ENCODE results near the gene PMVK.

The PMVK gene

GRCh38 chr1:154955718-154956543 is 19.4 kb upstream of the PMVK start, which contains the start of gene PBXIP1:
TSS of gene PBXIP1 (minus strand) at chr1:154956099. CDS start at chr1:154953721, 2,378 bp downstream.
- DNase-seq (ENCODE audit: low read depth in 2 of 2), result peak; percentile 93
- H3K4me3 ChIP-seq (replicated peaks in 1 of 2; ENCODE audit: low read depth in 2 of 2, low read length in 2 of 2), result peak within 1 kb of the TSS; percentile 61 to 71
- peak; percentile 33 for TF ChIP-seq CTCF (IDR thresholded peaks at IDR 0.05; ENCODE audit: low read depth, low read length)

GRCh38 chr1:154955039-154955717 is 18.7 kb upstream of the PMVK start:
- no peak for TF ChIP-seq CTCF (IDR thresholded peaks at IDR 0.05; ENCODE audit: low read depth, low read length)
- peak overlapping the region; percentile 61 to 71 for H3K4me3 ChIP-seq (replicated peaks in 1 of 2; ENCODE audit: low read depth in 2 of 2, low read length in 2 of 2)
- DNase-seq (ENCODE audit: low read depth in 2 of 2), result peak; percentile 81 to 86

- DNase-seq (ENCODE audit: low read depth in 2 of 2), result no peak
- no peak overlapping the region for H3K4me3 ChIP-seq (replicated peaks in 1 of 2; ENCODE audit: low read depth in 2 of 2, low read length in 2 of 2)
- TF ChIP-seq CTCF (IDR thresholded peaks at IDR 0.05; ENCODE audit: low read depth, low read length), result no peak
Measured at GRCh38 chr1:154954541-154954940, 18.0 kb upstream of the PMVK start.

GRCh38 chr1:154953611-154954038 is 17.1 kb upstream of the PMVK start:
- no peak for TF ChIP-seq CTCF (IDR thresholded peaks at IDR 0.05; ENCODE audit: low read depth, low read length)
- no peak overlapping the region for H3K4me3 ChIP-seq (replicated peaks in 1 of 2; ENCODE audit: low read depth in 2 of 2, low read length in 2 of 2)
- no peak for DNase-seq (ENCODE audit: low read depth in 2 of 2)

- TF ChIP-seq CTCF (IDR thresholded peaks at IDR 0.05; ENCODE audit: low read depth, low read length), result no peak
- H3K4me3 ChIP-seq (replicated peaks in 1 of 2; ENCODE audit: low read depth in 2 of 2, low read length in 2 of 2), result no peak overlapping the region
- DNase-seq (ENCODE audit: low read depth in 2 of 2), result no peak
Measured at GRCh38 chr1:154952664-154953063, 16.1 kb upstream of the PMVK start.

- no peak overlapping the region for H3K4me3 ChIP-seq (replicated peaks in 1 of 2; ENCODE audit: low read depth in 2 of 2, low read length in 2 of 2)
- no peak for DNase-seq (ENCODE audit: low read depth in 2 of 2)
- TF ChIP-seq CTCF (IDR thresholded peaks at IDR 0.05; ENCODE audit: low read depth, low read length), result no peak
Measured at GRCh38 chr1:154951901-154952657, 15.6 kb upstream of the PMVK start.
